Subcutaneous abdominal adipose tissue (tissue), 5 donors: ENCODE measurements around the gene ANKS4B.
A peak's percentile ranks its signal among the peaks of the same experiment; 100 is the strongest.
"Not testable (repeated sequence)": the region's sequence is repeated elsewhere in the genome, so short reads cannot be mapped to it uniquely, and the experiment has no call there.

ENCODE experiments used
- H3K27ac ChIP-seq: one replicate; pipeline ENCODE4 v1.7.0; 2013; ENCODE audit warnings: low read depth, mild to moderate bottlenecking, inconsistent platforms, low read length, moderate library complexity
- H3K27me3 ChIP-seq, 5 donors: one replicate each; pipeline ENCODE4 v1.7.0; 2013; ENCODE audit warnings: low read length in 5 of 5, inconsistent platforms in 1 of 5; ENCODE audit not compliant: control insufficient read depth in 5 of 5, insufficient read depth in 4 of 5
- H3K36me3 ChIP-seq, 5 donors: one replicate each; pipeline ENCODE4 v1.7.0; 2013; ENCODE audit warnings: low read length in 5 of 5; ENCODE audit not compliant: control insufficient read depth in 5 of 5, insufficient read depth in 5 of 5
- H3K4me1 ChIP-seq, 5 donors: one replicate each; pipeline ENCODE4 v1.7.0; 2013; ENCODE audit warnings: low read length in 5 of 5, mild to moderate bottlenecking in 3 of 5, moderate library complexity in 1 of 5; ENCODE audit not compliant: control insufficient read depth in 5 of 5, insufficient read depth in 5 of 5
- H3K4me3 ChIP-seq, 5 donors: one replicate each; pipeline ENCODE4 v1.7.0; 2013; ENCODE audit warnings: low read length in 5 of 5, low read depth in 1 of 5
- H3K9ac ChIP-seq, 5 donors: one replicate each; pipeline ENCODE4 v1.7.0; 2013; ENCODE audit warnings: low read length in 5 of 5, mild to moderate bottlenecking in 4 of 5, moderate library complexity in 3 of 5
- H3K9me3 ChIP-seq, 5 donors: one replicate each; pipeline ENCODE4 v1.7.0; 2013; ENCODE audit warnings: low read length in 5 of 5; ENCODE audit not compliant: control insufficient read depth in 5 of 5
- donor health status: healthy.
- donor health status: healthy.
- donor health status: healthy.
- donor health status: healthy.
- donor health status: healthy.

The ANKS4B gene

GRCh38 chr16:21284414-21284813 lies 50.9 kb downstream of the ANKS4B start:
- Histone ChIP-seq H3K27me3 (peaks cover 0 to 13% (median 12%) of the 10 kb centered on the region in 5 donors), H3K27ac (no peak overlapping the region), H3K9ac (no peak overlapping the region), H3K9me3 (peaks cover 0 to 4% (median 0%) of the 10 kb centered on the region in 5 donors), H3K36me3 (no peaks in the 10 kb centered on the region), H3K4me1 (peaks cover 0 to 6% (median 4%) of the 10 kb centered on the region in 5 donors), H3K4me3 (no peak overlapping the region)

- Histone ChIP-seq H3K36me3 (no peaks in the 10 kb centered on the region), H3K27ac (no peak overlapping the region), H3K4me1 (peaks cover 0 to 6% (median 4%) of the 10 kb centered on the region in 5 donors), H3K4me3 (no peak overlapping the region), H3K27me3 (peaks cover 0 to 13% (median 12%) of the 10 kb centered on the region in 5 donors), H3K9ac (no peak overlapping the region), H3K9me3 (peaks cover 0 to 4% (median 1%) of the 10 kb centered on the region in 5 donors)
Measured at GRCh38 chr16:21285314-21285713, 51.8 kb downstream of the ANKS4B start.

GRCh38 chr16:21289789-21290188 lies 56.3 kb downstream of the ANKS4B start:
- not testable (repeated sequence) for H3K4me3 ChIP-seq, H3K27me3 ChIP-seq, H3K9me3 ChIP-seq

GRCh38 chr16:21300309-21301167 lies 67.0 kb downstream of the ANKS4B start:
- Histone ChIP-seq H3K27me3 (peaks cover 0 to 4% (median 0%) of the 10 kb centered on the region in 5 donors), H3K27ac (peak overlapping the region; percentile 75), H3K9ac (peak overlapping the region in 4 of 5 donors; percentile 54 to 81 (median 74)), H3K4me1 (peaks cover 0 to 21% (median 17%) of the 10 kb centered on the region in 5 donors), H3K4me3 (peak overlapping the region; percentile 65 to 86 (median 79)), H3K9me3 (no peaks in the 10 kb centered on the region), H3K36me3 (no peaks in the 10 kb centered on the region)

More at GRCh38 chr16:21289789-21290188, 56.3 kb downstream of the ANKS4B start:
- not testable (repeated sequence) for H3K36me3 ChIP-seq, H3K9ac ChIP-seq, H3K4me1 ChIP-seq, H3K27ac ChIP-seq

GRCh38 chr16:21301168-21301894 lies 67.8 kb downstream of the ANKS4B start:
- H3K27me3 ChIP-seq, result peaks cover 0 to 4% (median 0%) of the 10 kb centered on the region in 5 donors
- H3K36me3 ChIP-seq, result no peaks in the 10 kb centered on the region
- H3K4me3 ChIP-seq, result peak overlapping the region; percentile 65 to 86 (median 79)
- peaks cover 0 to 21% (median 17%) of the 10 kb centered on the region in 5 donors for H3K4me1 ChIP-seq
- H3K9me3 ChIP-seq, result no peaks in the 10 kb centered on the region
- peak overlapping the region; percentile 75 for H3K27ac ChIP-seq
- H3K9ac ChIP-seq, result peak overlapping the region in 4 of 5 donors; percentile 54 to 81 (median 74)

GRCh38 chr16:21301895-21302291 lies 68.4 kb downstream of the ANKS4B start:
- Histone ChIP-seq H3K27me3 (peaks cover 0 to 4% (median 0%) of the 10 kb centered on the region in 5 donors), H3K9ac (peak overlapping the region in 4 of 5 donors; percentile 35 to 74 (median 64)), H3K36me3 (no peaks in the 10 kb centered on the region), H3K4me3 (peak overlapping the region; percentile 29 to 86 (median 76)), H3K9me3 (no peaks in the 10 kb centered on the region), H3K4me1 (peaks cover 0 to 21% (median 17%) of the 10 kb centered on the region in 5 donors), H3K27ac (peak overlapping the region; percentile 75)

GRCh38 chr16:21302454-21302853 lies 69.0 kb downstream of the ANKS4B start:
- Histone ChIP-seq H3K4me3 (peak overlapping the region; percentile 15 to 86 (median 76)), H3K27ac (peak overlapping the region; percentile 75), H3K4me1 (peaks cover 0 to 21% (median 17%) of the 10 kb centered on the region in 5 donors)

GRCh38 chr16:21302898-21303528 lies 69.5 kb downstream of the ANKS4B start:
- H3K4me3 ChIP-seq, result peak overlapping the region in 1 of 5 donors; percentile 79
- no peak overlapping the region for H3K9ac ChIP-seq
- peaks cover 0 to 4% (median 0%) of the 10 kb centered on the region in 5 donors for H3K27me3 ChIP-seq
- peak overlapping the region; percentile 75 for H3K27ac ChIP-seq
- no peaks in the 10 kb centered on the region for H3K36me3 ChIP-seq
- peaks cover 0 to 21% (median 17%) of the 10 kb centered on the region in 5 donors for H3K4me1 ChIP-seq
- H3K9me3 ChIP-seq, result no peaks in the 10 kb centered on the region

More at GRCh38 chr16:21302454-21302853, 69.0 kb downstream of the ANKS4B start:
- H3K36me3 ChIP-seq, result no peaks in the 10 kb centered on the region
- peaks cover 0 to 4% (median 0%) of the 10 kb centered on the region in 5 donors for H3K27me3 ChIP-seq
- peak overlapping the region in 2 of 5 donors; percentile 26 to 50 for H3K9ac ChIP-seq
- H3K9me3 ChIP-seq, result no peaks in the 10 kb centered on the region
